H9 (cell line): ENCODE results near the gene LSG1. TPM values are rescaled to one million over a fixed set of nuclear protein-coding genes. Genes with fewer than 3 reads are reported as not detected.

Source experiments
- DNase-seq: peaks from one replicate; pipeline ENCODE4 v3.0.0-alpha.2; 2017
- H2AFZ ChIP-seq: one replicate; pipeline ENCODE4 v1.6.1; 2013; ENCODE audit warnings: mild to moderate bottlenecking, low read length, control low read depth, moderate library complexity
- H2AK5ac ChIP-seq: 2 replicates; pipeline ENCODE4 v1.6.1; 2013; ENCODE audit warnings: low read length, control low read depth, mixed read lengths; ENCODE audit not compliant: insufficient read length
- H2BK120ac ChIP-seq: one replicate; pipeline ENCODE4 v1.6.1; 2013; ENCODE audit warnings: low read depth, mild to moderate bottlenecking, low read length, control low read depth, inconsistent platforms; ENCODE audit not compliant: poor library complexity, severe bottlenecking
- H2BK12ac ChIP-seq: 2 replicates; pipeline ENCODE4 v1.6.1; 2013; ENCODE audit warnings: low read length, control low read depth, mixed read lengths, low read depth; ENCODE audit not compliant: insufficient read length
- H2BK15ac ChIP-seq: 2 replicates; pipeline ENCODE4 v1.6.1; 2013; ENCODE audit warnings: low read depth, low read length, control low read depth
- H2BK20ac ChIP-seq: one replicate; pipeline ENCODE4 v1.6.1; 2013; ENCODE audit warnings: low read depth, mild to moderate bottlenecking, low read length, control low read depth, inconsistent platforms; ENCODE audit not compliant: poor library complexity, severe bottlenecking
- H2BK5ac ChIP-seq: 2 replicates; pipeline ENCODE4 v1.6.1; 2013; ENCODE audit warnings: low read length, control low read depth, mixed read lengths; ENCODE audit not compliant: insufficient read length
- H3K14ac ChIP-seq: 2 replicates; pipeline ENCODE4 v1.6.1; 2013; ENCODE audit warnings: low read length, control low read depth; ENCODE audit not compliant: insufficient read depth
- H3K18ac ChIP-seq: 2 replicates; pipeline ENCODE4 v1.6.1; 2013; ENCODE audit warnings: low read depth, mild to moderate bottlenecking, mixed read lengths, low read length, control low read depth; ENCODE audit not compliant: insufficient read length
- H3K23ac ChIP-seq: 2 replicates; pipeline ENCODE4 v1.6.1; 2013; ENCODE audit warnings: low read length, control low read depth, mixed read lengths, low read depth; ENCODE audit not compliant: insufficient read length
- H3K23me2 ChIP-seq: 2 replicates; pipeline ENCODE4 v1.6.1; 2013; ENCODE audit warnings: low read depth, mild to moderate bottlenecking, mixed read lengths, low read length, control low read depth; ENCODE audit not compliant: insufficient read length, poor library complexity, severe bottlenecking
- H3K27ac ChIP-seq: 2 replicates; pipeline ENCODE4 v1.5.1; 2013; ENCODE audit warnings: low read length, control low read depth, mixed read lengths, low read depth; ENCODE audit not compliant: insufficient read length
- H3K27me3 ChIP-seq: 2 replicates; pipeline ENCODE4 v1.6.1; 2013; ENCODE audit warnings: low read length, control low read depth, inconsistent platforms; ENCODE audit not compliant: insufficient read depth
- H3K4ac ChIP-seq: 2 replicates; pipeline ENCODE4 v1.6.1; 2013; ENCODE audit warnings: low read depth, mild to moderate bottlenecking, control low read depth, inconsistent platforms, low read length, moderate library complexity
- H3K4me1 ChIP-seq: 2 replicates; pipeline ENCODE4 v1.6.1; 2013; ENCODE audit warnings: low read length, control low read depth, inconsistent platforms; ENCODE audit not compliant: insufficient read depth
- H3K4me2 ChIP-seq: 2 replicates; pipeline ENCODE4 v1.6.1; 2013; ENCODE audit warnings: low read length, control low read depth, mixed read lengths; ENCODE audit not compliant: insufficient read length, insufficient read depth
- H3K56ac ChIP-seq: 2 replicates; pipeline ENCODE4 v1.6.1; 2013; ENCODE audit warnings: low read depth, mild to moderate bottlenecking, mixed read lengths, low read length, control low read depth; ENCODE audit not compliant: insufficient read length
- H3K79me1 ChIP-seq: 2 replicates; pipeline ENCODE4 v1.6.1; 2013; ENCODE audit warnings: low read depth, mild to moderate bottlenecking, moderate library complexity, low read length, control low read depth, inconsistent platforms; ENCODE audit not compliant: insufficient read depth, poor library complexity, severe bottlenecking
- H3K79me2 ChIP-seq: 2 replicates; pipeline ENCODE4 v1.6.1; 2013; ENCODE audit warnings: low read length, control low read depth, inconsistent platforms; ENCODE audit not compliant: insufficient read depth
- H3K9ac ChIP-seq: 2 replicates; pipeline ENCODE4 v1.6.1; 2013; ENCODE audit warnings: low read length, control low read depth, mixed read lengths; ENCODE audit not compliant: insufficient read length; ENCODE audit errors: extremely low read depth
- H3K9me3 ChIP-seq: one replicate; pipeline ENCODE4 v1.6.1; 2013; ENCODE audit warnings: low read depth, low read length, inconsistent platforms; ENCODE audit not compliant: control insufficient read depth
- H3T11ph ChIP-seq: one replicate; pipeline ENCODE4 v1.6.1; 2013; ENCODE audit warnings: mild to moderate bottlenecking, low read length, control low read depth, inconsistent platforms
- H4K20me1 ChIP-seq: one replicate; pipeline ENCODE4 v1.6.1; 2013; ENCODE audit not compliant: control insufficient read depth, insufficient read length, insufficient read depth
- H4K5ac ChIP-seq: 2 replicates; pipeline ENCODE4 v1.6.1; 2013; ENCODE audit warnings: low read depth, mild to moderate bottlenecking, mixed read lengths, low read length, control low read depth; ENCODE audit not compliant: insufficient read length
- H4K8ac ChIP-seq: replicated peaks from 2 replicates; pipeline ENCODE4 v1.6.1; 2013; ENCODE audit warnings: low read length, control low read depth, mixed read lengths, low read depth; ENCODE audit not compliant: insufficient read length
- H4K91ac ChIP-seq: 2 replicates; pipeline ENCODE4 v1.6.1; 2013; ENCODE audit warnings: low read depth, mild to moderate bottlenecking, moderate library complexity, mixed read lengths, low read length, control low read depth; ENCODE audit not compliant: insufficient read length
- H3K27ac Mint-ChIP-seq, 3 experiments: 2 replicates in 2 of 3; 3 replicates in 1 of 3; pipeline ENCODE4 v1.8.0; 2020 to 2021; ENCODE audit warnings: mixed read lengths in 3 of 3, mild to moderate bottlenecking in 1 of 3, moderate library complexity in 1 of 3
- H3K27me3 Mint-ChIP-seq: 2 replicates; pipeline ENCODE4 v1.8.0; 2021; ENCODE audit warnings: low read depth, mild to moderate bottlenecking, moderate library complexity, mixed read lengths
- H3K36me3 Mint-ChIP-seq, 3 experiments: 2 replicates in 2 of 3; 3 replicates in 1 of 3; pipeline ENCODE4 v1.8.0; 2020 to 2021; ENCODE audit warnings: low read depth in 3 of 3, mixed read lengths in 3 of 3; ENCODE audit not compliant: insufficient read depth in 1 of 3
- H3K4me1 Mint-ChIP-seq, 2 experiments: 2 replicates each; pipeline ENCODE4 v1.8.0; 2020; ENCODE audit warnings: mixed read lengths in 2 of 2
- H3K4me3 Mint-ChIP-seq, 2 experiments: 2 replicates in 1 of 2; 3 replicates in 1 of 2; pipeline ENCODE4 v1.8.0; 2020 to 2021; ENCODE audit warnings: mild to moderate bottlenecking in 2 of 2, mixed read lengths in 2 of 2, moderate library complexity in 1 of 2
- H3K9me3 Mint-ChIP-seq, 2 experiments: 2 replicates in 1 of 2; 3 replicates in 1 of 2; pipeline ENCODE4 v1.8.0; 2020; ENCODE audit warnings: mild to moderate bottlenecking in 2 of 2, mixed read lengths in 2 of 2, moderate library complexity in 1 of 2
- WGBS: extraction: QIAGEN DNeasy Blood & Tissue Kit; methylation state at CpG from one replicate; pipeline ENCODE4 v1.1.7; 2013; ENCODE audit warnings: missing lambda C conversion rate, low lambda C conversion rate, mixed read lengths; ENCODE audit not compliant: insufficient read length; ENCODE audit errors: extremely low coverage; 5-methylcytosine and 5-hydroxymethylcytosine counted together
- total RNA-seq: library from RNA; stranded (reverse); gene quantifications from 2 replicates; pipeline ENCODE4 v1.2.1, GENCODE V29; 2021
- TF ChIP-seq, protein P1 (sequence below): fragments of 200-600 bp; sonication (generic); conservative IDR thresholded peaks from 3 replicates; pipeline ENCODE4 v1.8.0; 2021; ENCODE audit warnings: antibody characterized with exemption, mild to moderate bottlenecking

The LSG1 gene
- total RNA-seq, 1 experiment from 2014 or later, result 63.3 TPM

DNA sequence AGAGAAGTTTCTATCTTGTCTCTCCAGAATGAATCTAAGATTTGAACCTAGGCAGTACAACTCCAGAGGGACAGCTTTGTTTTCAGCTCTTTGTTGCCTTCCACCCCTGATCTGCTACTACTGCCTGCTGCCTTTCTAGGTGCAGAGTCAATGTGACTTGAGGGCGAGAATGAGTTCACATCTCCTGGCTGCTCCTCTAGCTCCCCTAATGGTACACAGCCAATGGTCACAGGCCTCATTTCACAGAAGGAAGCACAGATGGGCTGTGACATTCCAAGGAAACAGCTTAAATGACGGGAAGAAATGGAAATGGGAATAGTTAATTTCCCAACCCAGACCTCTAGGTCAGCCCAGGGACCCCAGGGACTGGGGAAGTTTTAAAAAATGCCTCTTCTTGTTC is 46.1 kb upstream of the LSG1 start:
- H3K79me2 ChIP-seq, result no peaks in the 10 kb centered on the region
- no peak overlapping the region for H3K18ac ChIP-seq
- Mint-ChIP-seq H3K9me3 (no peaks in the 10 kb centered on the region), H3K27me3 (no peaks in the 10 kb centered on the region), H3K4me3 (no peak overlapping the region), H3K27ac (no peak overlapping the region), H3K36me3 (no peaks in the 10 kb centered on the region), H3K4me1 (peaks cover 3 to 5% of the 10 kb centered on the region in 2 experiments; a peak in 3 of 4 replicates)
- no peak overlapping the region for H2AFZ ChIP-seq
- H2BK12ac ChIP-seq, result no peak overlapping the region
- peaks cover 4% of the 10 kb centered on the region for H3K23me2 ChIP-seq
- no peak overlapping the region for H2BK20ac ChIP-seq
- no peak overlapping the region for H3K56ac ChIP-seq
- H3K9me3 ChIP-seq, result no peaks in the 10 kb centered on the region
- no peak overlapping the region for H3T11ph ChIP-seq
- H2BK5ac ChIP-seq, result no peak overlapping the region
- no peak overlapping the region for H3K9ac ChIP-seq
- H3K4ac ChIP-seq, result no peak overlapping the region
- no peak overlapping the region for H4K91ac ChIP-seq
- no peaks in the 10 kb centered on the region for H3K4me1 ChIP-seq
- no peak overlapping the region for H3K23ac ChIP-seq
- no peak overlapping the region for H2BK15ac ChIP-seq
- H3K27ac ChIP-seq, result no peak overlapping the region
- TF ChIP-seq, protein P1, sequence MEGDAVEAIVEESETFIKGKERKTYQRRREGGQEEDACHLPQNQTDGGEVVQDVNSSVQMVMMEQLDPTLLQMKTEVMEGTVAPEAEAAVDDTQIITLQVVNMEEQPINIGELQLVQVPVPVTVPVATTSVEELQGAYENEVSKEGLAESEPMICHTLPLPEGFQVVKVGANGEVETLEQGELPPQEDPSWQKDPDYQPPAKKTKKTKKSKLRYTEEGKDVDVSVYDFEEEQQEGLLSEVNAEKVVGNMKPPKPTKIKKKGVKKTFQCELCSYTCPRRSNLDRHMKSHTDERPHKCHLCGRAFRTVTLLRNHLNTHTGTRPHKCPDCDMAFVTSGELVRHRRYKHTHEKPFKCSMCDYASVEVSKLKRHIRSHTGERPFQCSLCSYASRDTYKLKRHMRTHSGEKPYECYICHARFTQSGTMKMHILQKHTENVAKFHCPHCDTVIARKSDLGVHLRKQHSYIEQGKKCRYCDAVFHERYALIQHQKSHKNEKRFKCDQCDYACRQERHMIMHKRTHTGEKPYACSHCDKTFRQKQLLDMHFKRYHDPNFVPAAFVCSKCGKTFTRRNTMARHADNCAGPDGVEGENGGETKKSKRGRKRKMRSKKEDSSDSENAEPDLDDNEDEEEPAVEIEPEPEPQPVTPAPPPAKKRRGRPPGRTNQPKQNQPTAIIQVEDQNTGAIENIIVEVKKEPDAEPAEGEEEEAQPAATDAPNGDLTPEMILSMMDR, result no peak
- DNase-seq, result no peak
- WGBS, result no CpG with 5 or more reads among the region's 2 CpGs
- H4K8ac ChIP-seq, result no peak overlapping the region
- H2BK120ac ChIP-seq, result no peak overlapping the region
- H3K27me3 ChIP-seq, result no peaks in the 10 kb centered on the region
- no peak overlapping the region for H3K14ac ChIP-seq
- no peaks in the 10 kb centered on the region for H4K20me1 ChIP-seq
- no peak overlapping the region for H4K5ac ChIP-seq
- no peak overlapping the region for H2AK5ac ChIP-seq
- no peak overlapping the region for H3K4me2 ChIP-seq
- H3K79me1 ChIP-seq, result no peaks in the 10 kb centered on the region
